Cerebellar cortex (tissue), 1 donor: ENCODE results near the gene PAN3.

Source experiments
- DNase-seq: peaks from one replicate; pipeline ENCODE4 v3.0.0-alpha.2; 2015; ENCODE audit warnings: low spot score

PAN3 gene

GRCh38 chr13:28337166-28338005, 199.0 kb downstream of the PAN3 start:
- DNase-seq: peak; percentile 4

- peak; percentile 10 for DNase-seq
Observed at GRCh38 chr13:28338006-28338574, 199.7 kb downstream of the PAN3 start.

GRCh38 chr13:28338742-28339141, 200.4 kb downstream of the PAN3 start:
- DNase-seq: no peak

- DNase-seq: no peak
Observed at GRCh38 chr13:28339419-28339818, 201.1 kb downstream of the PAN3 start.

- no peak for DNase-seq
Observed at GRCh38 chr13:28340272-28340793, 202.0 kb downstream of the PAN3 start.

GRCh38 chr13:28342251-28342650, 203.9 kb downstream of the PAN3 start:
- no peak for DNase-seq

- no peak for DNase-seq
Observed at GRCh38 chr13:28344163-28344562, 205.8 kb downstream of the PAN3 start.
